ENCODE measurements around the gene LCP2.

The LCP2 gene

DNA sequence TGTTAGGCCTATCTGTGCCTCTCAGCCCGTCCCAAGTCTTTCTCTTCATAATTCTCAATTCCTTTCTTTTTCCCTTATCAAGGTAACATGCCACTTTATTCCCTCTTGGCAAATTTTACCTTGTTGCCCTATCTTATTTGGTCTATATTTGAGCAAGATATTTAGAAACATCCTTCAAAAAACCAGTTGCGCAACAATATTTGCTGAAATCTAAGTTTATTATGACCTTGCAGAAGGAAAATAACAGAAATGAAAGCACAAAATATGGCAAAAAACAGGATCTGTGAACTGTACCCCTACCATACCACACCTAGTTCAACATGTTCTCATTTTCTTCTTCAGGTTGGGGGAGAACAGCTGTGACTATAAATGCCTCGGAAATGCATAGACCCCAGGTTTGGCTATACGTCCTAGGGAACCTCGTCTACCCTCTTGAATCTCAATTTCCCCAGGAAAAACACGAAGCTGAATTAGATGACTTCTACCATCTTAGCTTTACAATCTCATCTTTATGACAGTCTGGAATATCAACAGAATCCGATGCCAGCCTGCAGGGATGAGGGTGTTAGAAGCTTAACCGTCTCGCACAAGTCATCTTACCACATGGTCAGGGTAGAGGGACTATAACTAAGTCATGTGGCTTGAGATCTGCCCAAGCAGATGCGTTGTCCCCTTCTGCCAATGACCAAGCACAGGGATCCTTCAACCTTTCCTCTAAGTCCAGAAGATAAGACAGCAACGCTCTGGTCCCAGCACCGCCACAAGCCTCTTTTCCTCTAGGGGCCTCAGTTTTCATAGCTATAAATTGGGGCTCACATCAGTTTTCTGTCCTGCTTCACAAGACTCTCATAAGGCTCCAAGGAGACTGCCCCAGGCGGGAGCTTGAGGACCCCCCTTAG is 1.3 kb downstream of the LCP2 start:
- no peak for DNase-seq

GRCh38 chr5:170294556-170294955 is 3.0 kb downstream of the LCP2 start:
- no peaks in the 10 kb centered on the region for H3K4me1 ChIP-seq
- TF ChIP-seq, protein P1, sequence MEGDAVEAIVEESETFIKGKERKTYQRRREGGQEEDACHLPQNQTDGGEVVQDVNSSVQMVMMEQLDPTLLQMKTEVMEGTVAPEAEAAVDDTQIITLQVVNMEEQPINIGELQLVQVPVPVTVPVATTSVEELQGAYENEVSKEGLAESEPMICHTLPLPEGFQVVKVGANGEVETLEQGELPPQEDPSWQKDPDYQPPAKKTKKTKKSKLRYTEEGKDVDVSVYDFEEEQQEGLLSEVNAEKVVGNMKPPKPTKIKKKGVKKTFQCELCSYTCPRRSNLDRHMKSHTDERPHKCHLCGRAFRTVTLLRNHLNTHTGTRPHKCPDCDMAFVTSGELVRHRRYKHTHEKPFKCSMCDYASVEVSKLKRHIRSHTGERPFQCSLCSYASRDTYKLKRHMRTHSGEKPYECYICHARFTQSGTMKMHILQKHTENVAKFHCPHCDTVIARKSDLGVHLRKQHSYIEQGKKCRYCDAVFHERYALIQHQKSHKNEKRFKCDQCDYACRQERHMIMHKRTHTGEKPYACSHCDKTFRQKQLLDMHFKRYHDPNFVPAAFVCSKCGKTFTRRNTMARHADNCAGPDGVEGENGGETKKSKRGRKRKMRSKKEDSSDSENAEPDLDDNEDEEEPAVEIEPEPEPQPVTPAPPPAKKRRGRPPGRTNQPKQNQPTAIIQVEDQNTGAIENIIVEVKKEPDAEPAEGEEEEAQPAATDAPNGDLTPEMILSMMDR (IDR thresholded peaks at IDR 0.05; ENCODE audit: low read depth, low read length): no peak

More for the DNA sequence above, 1.3 kb downstream of the LCP2 start:
- Histone ChIP-seq H3K4me1 (no peaks in the 10 kb centered on the region), H3K27me3 (peaks cover 5% of the 10 kb centered on the region; the same call in 1 of the 2 replicates), H3K36me3 (no peaks in the 10 kb centered on the region), H3K4me3 (ENCODE audit: low read depth, low read length) (no peak overlapping the region), H3K9me3 (no peaks in the 10 kb centered on the region)
- TF ChIP-seq, protein P1 (IDR thresholded peaks at IDR 0.05; ENCODE audit: low read depth, low read length): no peak

DNA sequence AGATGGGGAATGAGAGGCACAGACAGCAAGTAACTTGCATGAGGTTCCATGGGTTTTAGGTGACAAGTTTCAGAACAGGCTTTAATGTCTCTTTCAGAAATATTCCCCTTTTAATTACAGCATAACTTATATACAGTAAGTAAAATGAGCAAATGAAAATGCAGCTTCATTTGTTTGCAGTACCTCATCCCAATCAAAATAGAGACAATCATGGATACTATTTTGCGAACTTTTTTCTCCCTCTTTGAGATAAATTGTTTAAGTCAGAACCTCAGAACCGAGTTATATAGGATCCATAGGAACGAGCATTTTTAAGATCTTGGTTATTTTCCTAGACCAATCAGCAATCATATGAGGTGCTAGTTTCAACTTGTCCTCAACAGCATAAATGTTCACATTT is 3.5 kb downstream of the LCP2 start:
- no peak for DNase-seq

More at GRCh38 chr5:170294556-170294955, 3.0 kb downstream of the LCP2 start:
- no peaks in the 10 kb centered on the region for H3K9me3 ChIP-seq
- DNase-seq: no peak
- no peaks in the 10 kb centered on the region for H3K36me3 ChIP-seq
- H3K4me3 ChIP-seq (ENCODE audit: low read depth, low read length): no peak overlapping the region
- H3K27me3 ChIP-seq: peaks cover 5% of the 10 kb centered on the region; the same call in 1 of the 2 replicates

DNA sequence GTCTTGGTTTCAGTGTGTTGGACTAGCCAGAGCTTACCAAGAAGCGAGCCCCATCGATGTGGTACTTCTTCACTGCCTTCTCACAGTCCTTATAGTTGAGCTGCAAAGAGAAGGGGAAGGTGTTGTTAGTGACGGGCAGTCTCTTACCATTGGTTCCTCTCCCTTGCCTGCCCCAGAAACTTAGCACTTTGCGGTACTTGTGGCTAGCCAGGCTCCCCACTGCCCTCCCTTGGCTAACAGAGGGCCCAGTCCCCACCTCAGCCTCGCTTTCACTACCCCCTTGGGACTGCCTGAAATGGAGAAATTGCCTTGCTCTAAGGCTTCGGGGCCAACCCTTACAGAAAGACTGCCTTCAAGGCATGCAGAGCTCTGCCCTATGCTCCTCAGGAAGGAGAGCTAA is 4.3 kb downstream of the LCP2 start:
- TF ChIP-seq, protein P1 (IDR thresholded peaks at IDR 0.05; ENCODE audit: low read depth, low read length): no peak
- Histone ChIP-seq H3K27me3 (peaks cover 5% of the 10 kb centered on the region; the same call in 1 of the 2 replicates), H3K36me3 (no peaks in the 10 kb centered on the region), H3K4me3 (ENCODE audit: low read depth, low read length) (no peak overlapping the region), H3K9me3 (no peaks in the 10 kb centered on the region), H3K4me1 (no peaks in the 10 kb centered on the region)
- DNase-seq: no peak

More for the DNA sequence above, 3.5 kb downstream of the LCP2 start:
- H3K4me1 ChIP-seq: no peaks in the 10 kb centered on the region
- TF ChIP-seq, protein P1 (IDR thresholded peaks at IDR 0.05; ENCODE audit: low read depth, low read length): no peak
- no peaks in the 10 kb centered on the region for H3K9me3 ChIP-seq
- peaks cover 5% of the 10 kb centered on the region; the same call in 1 of the 2 replicates for H3K27me3 ChIP-seq
- no peaks in the 10 kb centered on the region for H3K36me3 ChIP-seq
- H3K4me3 ChIP-seq (ENCODE audit: low read depth, low read length): no peak overlapping the region

DNA sequence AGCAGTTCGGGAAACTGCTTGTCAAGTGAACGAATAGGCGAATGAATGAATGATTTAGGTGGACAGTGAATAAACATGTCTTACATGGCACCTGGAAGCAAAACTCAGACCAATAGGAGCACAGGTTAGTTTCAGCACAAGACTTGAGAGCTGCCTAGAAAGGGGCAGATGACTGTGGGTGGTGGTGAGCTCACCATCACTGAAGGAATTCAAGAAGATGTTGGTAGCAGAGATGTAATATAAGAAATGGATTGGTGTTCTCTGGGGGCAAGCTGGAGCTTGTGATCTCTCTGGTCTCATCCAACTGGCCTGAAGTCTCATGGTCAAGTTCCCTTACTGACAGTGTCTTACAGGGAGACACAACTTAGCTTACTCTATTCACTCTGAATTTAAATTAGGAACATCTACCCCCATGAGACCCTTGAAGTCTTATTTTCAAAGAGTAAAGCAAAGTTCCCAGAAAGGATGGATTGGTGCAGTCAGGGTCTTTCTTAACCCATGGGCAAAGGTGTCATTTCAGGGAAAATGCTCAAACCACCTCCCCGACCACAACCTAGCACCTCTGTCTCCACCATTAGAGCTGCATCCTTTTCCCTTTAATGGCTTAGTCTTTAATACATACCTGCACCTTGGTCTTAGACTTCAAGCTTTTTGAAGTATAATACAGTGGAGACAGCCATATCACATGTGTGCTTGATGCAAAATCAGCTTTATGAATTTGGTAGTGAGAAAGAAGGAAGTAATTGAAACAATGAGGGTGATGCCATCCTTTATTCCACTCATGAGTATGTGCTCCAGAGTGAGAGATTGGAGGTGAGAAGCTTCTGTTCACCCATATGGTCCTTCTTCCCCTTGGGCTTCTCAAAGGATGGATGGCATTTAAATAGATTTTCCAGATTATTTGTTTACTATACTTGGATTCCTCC is 5.1 kb downstream of the LCP2 start:
- Histone ChIP-seq H3K27me3 (peaks cover 5% of the 10 kb centered on the region; the same call in 1 of the 2 replicates), H3K4me1 (no peaks in the 10 kb centered on the region), H3K9me3 (no peaks in the 10 kb centered on the region), H3K4me3 (ENCODE audit: low read depth, low read length) (no peak overlapping the region), H3K36me3 (no peaks in the 10 kb centered on the region)
- TF ChIP-seq, protein P1 (IDR thresholded peaks at IDR 0.05; ENCODE audit: low read depth, low read length): no peak
- DNase-seq: no peak
